Sigmoid colon (tissue), 7 donors: Measurements from ENCODE around the gene PSMC1. TPM values are rescaled to one million over a fixed set of nuclear protein-coding genes. Genes with fewer than 3 reads are reported as not detected.

ENCODE experiments used
- DNase-seq: peaks from one replicate; pipeline ENCODE4 v3.0.0-alpha.2; 2019
- H3K27ac ChIP-seq, 4 donors: fragments of 200-600 bp; sonication (generic); one replicate each; pipeline ENCODE4 v1.5.1; 2016 to 2019; ENCODE audit warnings: mild to moderate bottlenecking in 1 of 4
- H3K27me3 ChIP-seq, 3 donors: fragments of 200-600 bp; sonication (generic); one replicate each; pipeline ENCODE4 v1.5.1; 2019; ENCODE audit warnings: mild to moderate bottlenecking in 1 of 3
- H3K36me3 ChIP-seq, 4 donors: fragments of 200-600 bp; sonication (generic); one replicate each; pipeline ENCODE4 v1.5.1; 2016 to 2019
- H3K4me1 ChIP-seq, 4 donors: fragments of 200-600 bp; sonication (generic); one replicate each; pipeline ENCODE4 v1.5.1; 2017 to 2019
- H3K4me3 ChIP-seq, 4 donors: fragments of 200-600 bp; sonication (generic); one replicate each; pipeline ENCODE4 v1.5.1; 2017 to 2019; ENCODE audit warnings: mild to moderate bottlenecking in 2 of 4, moderate library complexity in 1 of 4
- H3K9me3 ChIP-seq, 4 donors: fragments of 200-600 bp in 3 of 4; sonication (generic) in 3 of 4; one replicate each; pipeline versions ENCODE4 v1.5.1 to v1.6.1; 2013 to 2019
- EP300 ChIP-seq, 4 donors: sonication (generic); formaldehyde crosslinking; IDR thresholded peaks; one replicate each; pipeline ENCODE4 v1.6.1; 2017; ENCODE audit warnings: antibody characterized with exemption in 4 of 4
- POLR2A ChIP-seq, 2 donors: fragments of 450-650 bp; IDR thresholded peaks; one replicate each; pipeline ENCODE4 v1.6.1; 2016; ENCODE audit warnings: antibody characterized with exemption in 2 of 2, mild to moderate bottlenecking in 2 of 2, moderate library complexity in 2 of 2
- POLR2AphosphoS5 ChIP-seq, 4 donors: sonication (generic); formaldehyde crosslinking; IDR thresholded peaks; one replicate each; pipeline ENCODE4 v1.6.1; 2017; ENCODE audit warnings: antibody characterized with exemption in 4 of 4
- WGBS, 2 donors: extraction: QIAGEN DNeasy Blood & Tissue Kit; methylation state at CpG; one replicate each; pipeline ENCODE4 v1.1.7; 2013; 5-methylcytosine and 5-hydroxymethylcytosine counted together
- intact Hi-C: fragments of 100-400 bp; cut with DNase I; formaldehyde crosslinking; loops from one replicate; pipeline ENCODE4 v1.15.1; 2023
- polyA plus RNA-seq, 3 donors: library from polyadenylated mRNA; stranded (reverse); fragments of 200-250 nt; gene quantifications; one replicate each; pipeline ENCODE4 v1.2.3, GENCODE V29; 2013
- total RNA-seq, 4 donors: library from RNA; depleted of rRNA; stranded (reverse); fragments of >200 nt; gene quantifications; one replicate each; pipeline ENCODE4 v1.1.0, GENCODE V29; 2016
- TF ChIP-seq, protein P1 (sequence below), 4 experiments: fragments of 450-650 bp in 3 of 4; fragments of 200-600 bp in 1 of 4; IDR thresholded peaks; one replicate each; pipeline ENCODE4 v1.5.1; 2016 to 2019; ENCODE audit warnings: antibody characterized with exemption in 4 of 4, mild to moderate bottlenecking in 3 of 4, moderate library complexity in 2 of 4
- donor health status: healthy with polysubstance abuse.
- donor health status: Bipolar disorder and iron deficiency.
- donor health status: healthy.

Gene PSMC1
- total and polyA plus RNA-seq, 7 donors: 67.3 to 176 (median 144) TPM

DNA sequence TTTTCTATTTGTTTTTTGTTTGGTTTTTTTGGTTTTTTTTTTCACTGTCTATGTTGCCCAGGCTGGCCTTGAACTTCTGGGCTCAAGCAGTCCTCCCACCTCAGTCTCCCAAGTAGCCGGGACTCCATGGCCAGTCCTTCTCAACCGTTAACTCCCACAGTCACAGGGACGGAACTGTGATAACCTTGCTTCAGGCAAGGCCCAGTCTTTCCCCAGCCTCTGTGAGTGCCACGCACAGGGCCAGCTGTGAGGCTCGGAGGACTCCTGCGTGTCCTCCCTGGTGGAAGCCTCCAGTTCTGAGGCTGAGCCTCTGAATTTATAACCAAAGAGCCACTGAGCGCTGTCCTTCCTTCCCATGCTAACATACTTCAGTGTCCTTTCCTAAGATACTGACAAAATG, 23.7 kb downstream of the PSMC1 start:
- TF ChIP-seq EP300 (IDR thresholded peaks at IDR 0.05): no peak
- no peak for TF ChIP-seq POLR2AphosphoS5 (IDR thresholded peaks at IDR 0.05)
- no peak for TF ChIP-seq POLR2A (IDR thresholded peaks at IDR 0.05)
- TF ChIP-seq, protein P1, sequence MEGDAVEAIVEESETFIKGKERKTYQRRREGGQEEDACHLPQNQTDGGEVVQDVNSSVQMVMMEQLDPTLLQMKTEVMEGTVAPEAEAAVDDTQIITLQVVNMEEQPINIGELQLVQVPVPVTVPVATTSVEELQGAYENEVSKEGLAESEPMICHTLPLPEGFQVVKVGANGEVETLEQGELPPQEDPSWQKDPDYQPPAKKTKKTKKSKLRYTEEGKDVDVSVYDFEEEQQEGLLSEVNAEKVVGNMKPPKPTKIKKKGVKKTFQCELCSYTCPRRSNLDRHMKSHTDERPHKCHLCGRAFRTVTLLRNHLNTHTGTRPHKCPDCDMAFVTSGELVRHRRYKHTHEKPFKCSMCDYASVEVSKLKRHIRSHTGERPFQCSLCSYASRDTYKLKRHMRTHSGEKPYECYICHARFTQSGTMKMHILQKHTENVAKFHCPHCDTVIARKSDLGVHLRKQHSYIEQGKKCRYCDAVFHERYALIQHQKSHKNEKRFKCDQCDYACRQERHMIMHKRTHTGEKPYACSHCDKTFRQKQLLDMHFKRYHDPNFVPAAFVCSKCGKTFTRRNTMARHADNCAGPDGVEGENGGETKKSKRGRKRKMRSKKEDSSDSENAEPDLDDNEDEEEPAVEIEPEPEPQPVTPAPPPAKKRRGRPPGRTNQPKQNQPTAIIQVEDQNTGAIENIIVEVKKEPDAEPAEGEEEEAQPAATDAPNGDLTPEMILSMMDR (IDR thresholded peaks at IDR 0.05): no peak
- intact Hi-C loops: no loop called here
- H3K4me3 ChIP-seq: no peak overlapping the region
- no peaks in the 10 kb centered on the region for H3K27me3 ChIP-seq
- DNase-seq: no peak
- H3K4me1 ChIP-seq: no peaks in the 10 kb centered on the region
- H3K36me3 ChIP-seq: peaks cover 18 to 85% (median 26%) of the 10 kb centered on the region in 4 donors
- 97% methylated on average over 7 of the region's 7 CpGs for WGBS, 2 donors
- no peak overlapping the region for H3K27ac ChIP-seq
- no peaks in the 10 kb centered on the region for H3K9me3 ChIP-seq

DNA sequence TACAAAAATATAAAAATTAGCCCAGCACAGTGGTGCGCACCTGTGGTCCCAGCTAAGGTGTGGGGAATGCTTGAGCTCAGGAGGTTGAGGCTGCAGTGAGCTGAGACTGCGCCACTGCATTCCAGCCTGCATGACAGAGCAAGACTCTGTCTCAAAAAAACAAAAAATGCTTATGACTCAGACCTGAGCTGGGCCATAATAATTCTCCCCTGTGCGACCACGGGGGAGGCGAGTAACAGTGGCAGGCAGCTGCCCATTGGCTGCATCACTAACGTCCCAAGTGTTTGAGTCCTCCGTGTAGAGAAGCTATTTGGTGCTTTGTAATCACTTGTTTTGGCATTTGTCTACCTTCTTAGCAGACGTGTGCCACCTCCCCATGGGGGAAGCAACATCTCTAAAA, 24.9 kb downstream of the PSMC1 start:
- WGBS, 2 donors: 92 to 95% methylated on average over 8 of the region's 8 CpGs
- peaks cover 18 to 85% (median 32%) of the 10 kb centered on the region in 4 donors for H3K36me3 ChIP-seq
- intact Hi-C loops: no loop called here

DNA sequence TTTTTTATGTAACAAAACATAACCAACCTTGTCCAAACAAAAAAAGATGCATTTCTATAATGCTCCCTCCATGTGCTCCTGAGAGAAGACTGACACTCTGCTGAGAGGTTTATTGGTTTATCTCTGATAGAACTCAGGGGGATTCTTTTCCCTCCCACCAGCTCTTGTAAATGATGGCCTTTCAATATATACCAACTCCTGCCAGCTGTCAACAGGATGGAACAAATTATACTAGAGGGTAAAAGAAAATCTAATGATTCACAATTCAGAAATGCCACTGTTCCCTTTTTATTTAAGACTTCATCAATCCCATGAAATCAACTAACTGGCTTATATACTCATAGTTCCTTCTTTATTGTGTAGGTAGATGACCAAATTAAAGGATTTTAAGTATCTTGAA, 25.4 kb downstream of the PSMC1 start:
- intact Hi-C loops: no loop called here
- no peak overlapping the region for H3K27ac ChIP-seq
- H3K9me3 ChIP-seq: no peaks in the 10 kb centered on the region
- H3K27me3 ChIP-seq: no peaks in the 10 kb centered on the region
- H3K4me3 ChIP-seq: no peak overlapping the region
- TF ChIP-seq POLR2A (IDR thresholded peaks at IDR 0.05) (no peak), EP300 (IDR thresholded peaks at IDR 0.05) (no peak), POLR2AphosphoS5 (IDR thresholded peaks at IDR 0.05) (no peak)
- TF ChIP-seq, protein P1 (IDR thresholded peaks at IDR 0.05): no peak
- H3K36me3 ChIP-seq: peaks cover 18 to 84% (median 35%) of the 10 kb centered on the region in 4 donors
- H3K4me1 ChIP-seq: no peaks in the 10 kb centered on the region
- no peak for DNase-seq

More for the DNA sequence above, 24.9 kb downstream of the PSMC1 start:
- Histone ChIP-seq H3K27me3 (no peaks in the 10 kb centered on the region), H3K27ac (no peak overlapping the region), H3K9me3 (no peaks in the 10 kb centered on the region), H3K4me3 (no peak overlapping the region), H3K4me1 (no peaks in the 10 kb centered on the region)
- TF ChIP-seq POLR2AphosphoS5 (IDR thresholded peaks at IDR 0.05) (no peak), EP300 (IDR thresholded peaks at IDR 0.05) (no peak), POLR2A (IDR thresholded peaks at IDR 0.05) (no peak)
- TF ChIP-seq, protein P1 (IDR thresholded peaks at IDR 0.05): no peak
- no peak for DNase-seq

DNA sequence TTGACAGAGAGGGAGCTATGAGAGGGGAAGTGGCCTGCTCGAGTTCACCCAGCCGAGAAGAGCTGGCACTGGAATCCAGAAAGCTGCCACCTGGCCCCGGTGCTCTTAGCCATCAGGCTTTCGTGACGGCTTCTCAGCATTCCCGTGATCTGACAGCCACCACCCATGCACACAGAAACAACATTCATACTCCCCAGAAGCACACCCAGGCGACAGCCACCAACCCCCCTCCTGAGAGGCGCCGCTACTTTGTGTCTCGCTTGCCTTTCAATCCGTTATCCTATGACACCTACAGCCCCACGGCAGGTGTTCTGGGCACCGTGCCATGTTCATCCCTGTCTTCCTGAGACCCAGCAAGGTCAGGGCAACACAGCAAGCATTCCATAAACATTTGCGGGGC, 31.4 kb downstream of the PSMC1 start:
- 83 to 91% methylated on average over 14 of the region's 14 CpGs for WGBS, 2 donors
- DNase-seq: no peak
- no peaks in the 10 kb centered on the region for H3K27me3 ChIP-seq
- H3K9me3 ChIP-seq: no peaks in the 10 kb centered on the region
- peaks cover 15 to 83% (median 39%) of the 10 kb centered on the region in 4 donors for H3K36me3 ChIP-seq
- no peak overlapping the region for H3K4me3 ChIP-seq
- intact Hi-C loops: no loop called here
- H3K27ac ChIP-seq: no peak overlapping the region
- H3K4me1 ChIP-seq: no peaks in the 10 kb centered on the region
- TF ChIP-seq EP300 (IDR thresholded peaks at IDR 0.05): no peak
- no peak for TF ChIP-seq POLR2A (IDR thresholded peaks at IDR 0.05)
- TF ChIP-seq, protein P1 (IDR thresholded peaks at IDR 0.05): no peak
- no peak for TF ChIP-seq POLR2AphosphoS5 (IDR thresholded peaks at IDR 0.05)
